K562 (cell line): ENCODE results near the gene CD14. TPM values are rescaled to one million over a fixed set of nuclear protein-coding genes. Genes with fewer than 3 reads are reported as not detected.

Source experiments
- HNRNPH1 ChIP-seq: fragments of 200-400 bp; formaldehyde crosslinking; optimal IDR thresholded peaks from 2 replicates; pipeline ENCODE3; 2017; ENCODE audit warnings: low read depth, mild to moderate bottlenecking, low read length, moderate library complexity
- PHF8 ChIP-seq: fragments of 200-600 bp; sonication (generic); IDR thresholded peaks from 2 replicates; pipeline ENCODE4 v1.6.1; 2012; ENCODE audit warnings: mixed run types, mild to moderate bottlenecking, inconsistent platforms, low read length, moderate library complexity, borderline replicate concordance
- RB1 ChIP-seq: fragments of 450-650 bp; IDR thresholded peaks from 2 replicates; pipeline ENCODE4 v1.6.1; 2017; ENCODE audit warnings: low read depth, mild to moderate bottlenecking
- polyA plus RNA-seq, 8 experiments: library from polyadenylated mRNA; depleted of rRNA in 4 of 8; stranded (reverse) in 5 of 8; unstranded in 3 of 8; fragments of >200 nt; fragmentation: Nextera tagmentation in 2 of 8; fragmentation: Illumina TruSeq in 1 of 8; extraction: Ambion mirVana in 2 of 8; extraction: Trizol in 1 of 8; gene quantifications; 2 replicates each; pipeline versions ENCODE4 v1.2.1 to v1.2.3, GENCODE V29; 2011 to 2014; ENCODE audit warnings: inconsistent platforms in 1 of 8, missing spikeins in 1 of 8
- total RNA-seq, 7 experiments: library from RNA; depleted of rRNA in 6 of 7; stranded (reverse); fragments of >200 nt in 6 of 7; fragmentation: Illumina TruSeq in 2 of 7; extraction: Trizol in 2 of 7; gene quantifications; 2 replicates each; pipeline versions ENCODE4 v1.2.1 to v1.2.3, GENCODE V29; 2011 to 2021; ENCODE audit warnings: low replicate concordance in 1 of 7
- TF ChIP-seq, protein P1 (sequence below): fragments of 200-800 bp; sonication (Bioruptor generic); IDR thresholded peaks from 2 replicates; pipeline ENCODE4 v1.6.1; 2016; ENCODE audit warnings: missing genetic modification characterization, missing compliant biosample characterization
- TF ChIP-seq, protein P2 (sequence below): fragments of 250-450 bp; sonication (Bioruptor Pico); IDR thresholded peaks from 2 replicates; pipeline ENCODE4 v1.8.0; 2021; ENCODE audit warnings: borderline replicate concordance, mild to moderate bottlenecking, moderate library complexity; ENCODE audit not compliant: poor library complexity, severe bottlenecking

CD14 gene
- total and polyA plus RNA-seq, 9 of the 15 experiments (the other 6 are each of a cell fraction or from before 2014, with no cell fraction given) = 0.07 to 0.47 (median 0.14) TPM; not detected in 2

DNA sequence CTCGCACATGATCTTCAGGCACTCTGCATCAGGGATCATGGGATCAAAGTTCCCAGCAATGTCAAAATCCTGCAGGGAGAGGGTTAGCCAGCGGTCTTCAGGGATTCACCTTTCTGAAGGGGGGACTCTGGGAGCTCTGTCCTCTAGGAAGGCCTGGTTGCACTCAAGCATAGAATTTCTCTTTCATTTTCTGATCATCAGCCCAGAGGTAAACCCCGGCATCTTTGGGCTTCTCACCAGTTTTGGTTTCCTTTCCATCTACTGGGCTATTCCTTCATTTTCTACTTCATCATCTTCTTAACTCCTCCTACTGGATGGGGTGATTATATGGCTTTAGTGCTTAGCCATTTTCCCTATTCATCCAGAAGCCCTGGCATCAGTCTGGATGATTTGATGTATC lies 45.0 kb upstream of the CD14 start (continued):
- TF ChIP-seq, protein P1, sequence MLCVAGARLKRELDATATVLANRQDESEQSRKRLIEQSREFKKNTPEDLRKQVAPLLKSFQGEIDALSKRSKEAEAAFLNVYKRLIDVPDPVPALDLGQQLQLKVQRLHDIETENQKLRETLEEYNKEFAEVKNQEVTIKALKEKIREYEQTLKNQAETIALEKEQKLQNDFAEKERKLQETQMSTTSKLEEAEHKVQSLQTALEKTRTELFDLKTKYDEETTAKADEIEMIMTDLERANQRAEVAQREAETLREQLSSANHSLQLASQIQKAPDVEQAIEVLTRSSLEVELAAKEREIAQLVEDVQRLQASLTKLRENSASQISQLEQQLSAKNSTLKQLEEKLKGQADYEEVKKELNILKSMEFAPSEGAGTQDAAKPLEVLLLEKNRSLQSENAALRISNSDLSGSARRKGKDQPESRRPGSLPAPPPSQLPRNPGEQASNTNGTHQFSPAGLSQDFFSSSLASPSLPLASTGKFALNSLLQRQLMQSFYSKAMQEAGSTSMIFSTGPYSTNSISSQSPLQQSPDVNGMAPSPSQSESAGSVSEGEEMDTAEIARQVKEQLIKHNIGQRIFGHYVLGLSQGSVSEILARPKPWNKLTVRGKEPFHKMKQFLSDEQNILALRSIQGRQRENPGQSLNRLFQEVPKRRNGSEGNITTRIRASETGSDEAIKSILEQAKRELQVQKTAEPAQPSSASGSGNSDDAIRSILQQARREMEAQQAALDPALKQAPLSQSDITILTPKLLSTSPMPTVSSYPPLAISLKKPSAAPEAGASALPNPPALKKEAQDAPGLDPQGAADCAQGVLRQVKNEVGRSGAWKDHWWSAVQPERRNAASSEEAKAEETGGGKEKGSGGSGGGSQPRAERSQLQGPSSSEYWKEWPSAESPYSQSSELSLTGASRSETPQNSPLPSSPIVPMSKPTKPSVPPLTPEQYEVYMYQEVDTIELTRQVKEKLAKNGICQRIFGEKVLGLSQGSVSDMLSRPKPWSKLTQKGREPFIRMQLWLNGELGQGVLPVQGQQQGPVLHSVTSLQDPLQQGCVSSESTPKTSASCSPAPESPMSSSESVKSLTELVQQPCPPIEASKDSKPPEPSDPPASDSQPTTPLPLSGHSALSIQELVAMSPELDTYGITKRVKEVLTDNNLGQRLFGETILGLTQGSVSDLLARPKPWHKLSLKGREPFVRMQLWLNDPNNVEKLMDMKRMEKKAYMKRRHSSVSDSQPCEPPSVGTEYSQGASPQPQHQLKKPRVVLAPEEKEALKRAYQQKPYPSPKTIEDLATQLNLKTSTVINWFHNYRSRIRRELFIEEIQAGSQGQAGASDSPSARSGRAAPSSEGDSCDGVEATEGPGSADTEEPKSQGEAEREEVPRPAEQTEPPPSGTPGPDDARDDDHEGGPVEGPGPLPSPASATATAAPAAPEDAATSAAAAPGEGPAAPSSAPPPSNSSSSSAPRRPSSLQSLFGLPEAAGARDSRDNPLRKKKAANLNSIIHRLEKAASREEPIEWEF = no peak
- TF ChIP-seq HNRNPH1 (no peak), RB1 (no peak), PHF8 (no peak)
- TF ChIP-seq, protein P2, sequence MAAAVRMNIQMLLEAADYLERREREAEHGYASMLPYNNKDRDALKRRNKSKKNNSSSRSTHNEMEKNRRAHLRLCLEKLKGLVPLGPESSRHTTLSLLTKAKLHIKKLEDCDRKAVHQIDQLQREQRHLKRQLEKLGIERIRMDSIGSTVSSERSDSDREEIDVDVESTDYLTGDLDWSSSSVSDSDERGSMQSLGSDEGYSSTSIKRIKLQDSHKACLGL = no peak
